DMS53 (cell line): ENCODE measurements around the gene FOXJ3.

Experiments used
- DNase-seq: peaks from one replicate; lab custom pipeline; 2025; lab: John Stamatoyannopoulos, UW

FOXJ3 gene

GRCh38 chr1:42144711-42145388 is 190.2 kb downstream of the FOXJ3 start:
- no peak for DNase-seq

DNA sequence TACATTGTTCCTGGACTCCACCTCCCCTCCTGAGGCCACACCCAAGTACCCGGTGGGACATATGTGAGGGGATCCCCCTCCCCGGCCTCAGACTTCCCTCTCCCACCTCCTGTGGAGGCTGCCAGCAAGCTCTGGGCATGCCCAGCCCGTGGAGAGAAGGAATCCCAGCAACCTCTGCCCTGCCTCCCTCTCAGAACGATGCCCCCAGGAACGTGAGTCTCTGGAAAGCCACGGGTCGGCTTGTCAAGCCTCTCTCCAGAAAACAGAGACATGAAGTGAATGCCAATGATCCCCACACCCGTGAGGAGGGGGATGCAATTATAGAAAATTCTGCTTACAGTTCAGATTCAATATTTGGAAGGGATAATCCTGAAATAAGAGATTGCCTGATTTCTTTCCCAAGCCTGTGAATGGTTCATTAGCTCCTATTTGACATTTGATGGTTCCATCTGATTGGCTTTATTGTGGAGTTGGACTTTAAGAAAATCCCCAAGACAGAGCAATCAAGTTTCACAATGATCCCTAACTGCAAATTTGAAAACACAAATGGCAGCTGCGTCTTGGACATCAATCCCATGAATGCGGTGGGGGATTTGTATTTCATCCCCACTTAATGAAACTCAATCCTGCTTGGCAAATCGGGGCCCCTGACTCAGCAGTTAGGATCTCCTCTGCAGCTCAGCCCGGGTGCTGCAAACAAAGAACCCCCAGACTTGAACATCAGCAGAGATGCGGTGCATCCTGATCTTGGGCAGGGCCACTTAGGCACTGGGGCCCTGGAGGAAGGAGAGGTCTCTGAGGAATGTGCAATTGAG is 190.9 kb downstream of the FOXJ3 start:
- no peak for DNase-seq

DNA sequence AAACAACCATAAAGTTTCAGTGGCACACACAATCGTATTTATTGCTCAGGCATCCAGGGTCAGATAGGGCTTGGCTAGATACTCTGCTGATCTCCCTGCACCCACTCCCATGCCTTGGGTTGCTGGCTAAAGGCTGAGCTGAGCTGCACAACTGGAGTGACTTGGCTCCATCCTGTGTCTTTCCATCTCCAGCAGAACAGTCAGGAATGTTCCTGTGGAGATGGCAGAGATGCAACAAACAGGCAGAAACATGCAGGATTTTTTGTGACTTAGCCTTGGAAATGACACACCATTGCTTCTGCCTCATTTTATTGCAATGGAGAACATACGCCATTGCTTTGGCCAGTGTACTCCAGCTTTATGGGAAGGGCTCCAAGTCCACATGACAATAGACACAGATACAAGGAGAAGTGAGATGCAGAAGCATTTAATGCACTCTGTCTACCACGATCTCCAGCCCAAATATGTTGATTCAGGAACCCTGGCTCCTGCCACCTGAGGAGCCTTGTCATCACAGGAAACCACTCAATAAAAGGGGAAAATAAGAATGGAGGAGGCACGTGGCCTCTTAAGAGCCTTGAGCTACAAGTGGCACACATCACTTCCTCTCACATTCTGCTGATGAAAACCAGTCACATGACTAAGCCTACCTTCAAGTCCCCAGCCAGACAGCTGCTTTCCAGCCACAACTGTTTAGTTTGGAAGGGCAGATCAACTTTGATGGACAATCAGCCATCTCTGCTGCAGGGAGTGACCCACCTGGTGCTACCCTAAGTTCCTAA is 191.9 kb downstream of the FOXJ3 start:
- DNase-seq = peak; percentile 93

GRCh38 chr1:42141978-42142377 is 193.1 kb downstream of the FOXJ3 start:
- DNase-seq = no peak

- DNase-seq = no peak
These were observed 194.8 kb downstream of the FOXJ3 start for GRCh38 chr1:42140191-42140590.

- DNase-seq = no peak
These were observed 195.6 kb downstream of the FOXJ3 start for GRCh38 chr1:42139444-42139843.

- no peak for DNase-seq
These were observed 196.4 kb downstream of the FOXJ3 start for GRCh38 chr1:42138586-42138985.

DNA sequence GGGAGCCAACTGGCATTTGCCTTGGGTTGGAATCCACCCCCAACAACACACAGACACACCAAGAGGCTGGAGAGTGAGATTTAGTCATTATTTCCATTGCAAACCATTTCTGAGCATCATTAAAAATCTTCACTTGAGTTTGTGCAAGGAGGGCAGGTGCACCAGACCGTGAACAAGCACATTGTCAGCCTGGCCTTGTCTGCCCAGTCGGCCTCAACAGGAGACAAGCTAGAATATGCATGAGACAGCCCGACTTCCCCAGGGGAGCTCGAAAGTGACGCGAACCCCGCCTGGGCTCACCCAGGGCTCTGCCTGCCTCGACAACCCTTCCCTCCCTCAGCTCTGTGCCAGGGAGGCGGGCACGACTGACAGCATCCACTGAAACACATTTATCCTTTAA is 197.3 kb downstream of the FOXJ3 start:
- no peak for DNase-seq

- DNase-seq = no peak
These were observed 198.6 kb downstream of the FOXJ3 start for GRCh38 chr1:42136466-42136865.

GRCh38 chr1:42135426-42135825 is 199.6 kb downstream of the FOXJ3 start:
- DNase-seq = no peak

DNA sequence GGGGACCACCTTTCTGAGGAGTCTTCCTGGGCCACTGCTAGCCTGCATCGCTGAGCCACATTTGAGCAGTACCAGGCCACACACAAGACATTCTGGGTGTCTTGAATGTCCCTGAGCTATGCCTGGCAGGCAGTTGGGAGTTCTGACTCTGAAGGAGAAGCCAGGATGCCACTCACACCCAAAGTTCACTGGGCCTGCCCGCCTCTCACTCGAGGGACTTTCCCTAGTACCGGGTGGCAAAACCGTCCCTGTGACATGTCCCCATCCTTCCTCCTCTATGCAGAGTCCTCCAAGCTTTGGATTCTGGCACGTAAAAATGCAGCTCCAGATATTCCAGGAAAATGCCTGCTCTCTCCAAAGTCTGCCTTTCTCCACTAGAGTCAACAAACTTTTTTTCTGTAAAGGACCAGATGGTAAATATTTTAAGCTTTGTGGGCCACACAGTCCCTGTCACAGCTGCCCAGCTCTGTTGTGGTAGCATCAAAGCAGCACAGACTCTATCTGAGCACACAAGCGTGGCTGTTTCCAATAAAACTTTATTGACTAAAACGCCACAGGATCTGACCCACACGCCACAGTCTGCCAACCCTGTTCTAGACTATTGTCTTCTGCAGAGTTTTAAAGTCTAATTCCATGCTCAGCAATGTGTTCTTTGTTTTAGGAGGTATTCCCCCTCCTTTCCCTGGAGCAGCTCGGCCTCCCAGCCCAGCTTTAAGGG is 201.1 kb downstream of the FOXJ3 start:
- DNase-seq = no peak

DNA sequence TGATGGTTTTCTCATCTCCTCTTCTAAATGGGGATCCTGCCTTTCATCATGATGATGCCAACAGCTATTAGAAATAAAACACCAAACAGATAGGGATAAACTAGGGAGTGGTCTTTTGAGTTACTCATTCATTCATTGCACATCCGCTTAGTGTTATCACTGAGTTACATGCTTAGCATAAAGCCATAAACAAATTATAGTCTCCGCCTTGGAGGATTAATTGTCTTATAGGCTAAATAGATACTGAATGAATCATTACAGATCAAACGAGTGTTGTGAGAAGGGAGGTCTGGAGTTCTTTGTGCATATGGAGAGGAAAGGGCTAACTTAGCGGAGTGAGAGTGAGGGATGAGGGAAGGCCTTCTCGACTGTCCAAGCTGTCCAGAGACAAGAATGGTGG is 201.6 kb downstream of the FOXJ3 start:
- DNase-seq = no peak

GRCh38 chr1:42130061-42130660 is 204.9 kb downstream of the FOXJ3 start:
- no peak for DNase-seq

DNA sequence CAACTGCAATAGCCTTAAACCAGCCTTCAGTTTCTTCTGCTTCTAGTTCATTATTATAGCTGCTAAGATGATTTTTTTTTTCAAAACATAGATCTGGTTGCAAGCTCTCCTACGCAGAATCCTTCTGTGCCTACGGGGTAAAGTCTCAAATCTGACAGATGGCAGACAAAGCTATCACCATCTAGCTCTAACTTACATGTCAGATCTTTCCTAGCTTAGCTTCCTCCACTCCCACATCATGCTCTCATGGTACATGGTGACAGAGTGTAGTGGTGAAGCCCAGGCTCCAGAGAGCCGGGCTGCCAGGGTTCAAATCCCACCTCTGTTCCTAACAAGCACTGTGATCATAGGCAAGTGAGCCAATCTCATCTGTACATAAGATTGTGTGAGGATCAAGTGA is 206.1 kb downstream of the FOXJ3 start:
- no peak for DNase-seq

- DNase-seq = peak; percentile 14
These were observed 206.5 kb downstream of the FOXJ3 start for GRCh38 chr1:42128499-42128898.

DNA sequence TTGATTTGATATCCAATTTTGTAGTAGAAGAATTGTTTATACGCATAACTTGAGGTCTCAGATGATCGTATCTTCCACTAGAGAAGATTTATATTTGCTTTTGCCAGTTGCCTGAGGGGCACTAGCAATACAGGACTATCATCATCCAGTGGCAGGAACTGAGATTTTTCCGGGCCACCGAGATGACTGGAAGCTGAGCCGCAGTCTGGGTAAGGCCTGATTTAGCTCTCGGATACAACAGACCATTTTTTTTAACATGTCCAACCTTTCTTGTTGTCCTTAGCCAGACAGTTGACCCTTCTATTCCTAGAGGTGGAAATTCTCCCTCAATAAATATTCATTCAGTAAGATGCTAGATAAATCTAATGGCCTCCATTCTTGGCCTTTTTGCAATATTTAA is 207.3 kb downstream of the FOXJ3 start:
- DNase-seq = no peak
